NCI-H345 (cell line): ENCODE data around the gene PMEPA1.

ENCODE experiments used
- DNase-seq: peaks from one replicate; lab custom pipeline; 2025; lab: John Stamatoyannopoulos, UW

Gene PMEPA1

GRCh38 chr20:57676589-57677583, 32.9 kb downstream of the PMEPA1 start:
- DNase-seq = no peak

- no peak for DNase-seq
These were observed 34.0 kb downstream of the PMEPA1 start for GRCh38 chr20:57675773-57676172.

DNA sequence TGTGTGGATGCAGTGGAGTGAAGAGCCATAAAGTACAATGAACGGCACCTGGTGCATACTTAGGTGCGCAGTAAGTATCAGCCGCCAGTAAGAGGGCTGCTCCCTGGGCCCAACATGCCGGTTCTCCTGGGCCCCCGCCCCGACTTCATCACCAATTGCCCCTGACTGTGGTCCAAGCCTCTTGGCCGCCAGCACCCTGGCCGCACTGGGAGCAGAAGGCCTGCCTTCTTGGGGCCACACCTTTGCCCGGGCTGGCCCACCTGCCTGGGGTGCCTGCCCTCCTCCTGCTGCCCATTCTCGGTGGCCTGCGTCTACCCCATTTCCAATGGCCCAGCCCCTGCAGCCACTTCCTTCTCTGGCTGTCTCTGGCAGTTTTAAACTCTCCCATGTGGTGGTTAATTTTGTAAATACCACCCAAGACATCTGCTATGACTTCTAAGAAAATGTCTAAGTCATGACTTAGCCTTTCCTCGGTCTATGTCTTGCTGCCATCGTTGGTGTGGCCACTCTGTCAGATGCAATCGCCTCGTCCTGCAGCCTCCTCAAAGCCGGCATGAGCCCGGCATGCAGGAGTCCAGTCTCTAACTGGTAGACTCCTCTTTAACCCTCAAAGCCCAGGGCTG, 36.8 kb downstream of the PMEPA1 start:
- no peak for DNase-seq

- DNase-seq = no peak
These were observed 37.7 kb downstream of the PMEPA1 start for GRCh38 chr20:57672164-57672563.

GRCh38 chr20:57671662-57672061, 38.2 kb downstream of the PMEPA1 start:
- no peak for DNase-seq

GRCh38 chr20:57671072-57671391, 38.8 kb downstream of the PMEPA1 start:
- DNase-seq = no peak

- DNase-seq = no peak
These were observed 39.3 kb downstream of the PMEPA1 start for GRCh38 chr20:57670288-57671071.

- no peak for DNase-seq
These were observed 40.2 kb downstream of the PMEPA1 start for GRCh38 chr20:57669632-57670031.

GRCh38 chr20:57667924-57668782, 41.7 kb downstream of the PMEPA1 start:
- DNase-seq = no peak

GRCh38 chr20:57667388-57667787, 42.4 kb downstream of the PMEPA1 start:
- no peak for DNase-seq

GRCh38 chr20:57666834-57667157, 43.0 kb downstream of the PMEPA1 start:
- DNase-seq = no peak

GRCh38 chr20:57666106-57666833, 43.5 kb downstream of the PMEPA1 start:
- DNase-seq = no peak

DNA sequence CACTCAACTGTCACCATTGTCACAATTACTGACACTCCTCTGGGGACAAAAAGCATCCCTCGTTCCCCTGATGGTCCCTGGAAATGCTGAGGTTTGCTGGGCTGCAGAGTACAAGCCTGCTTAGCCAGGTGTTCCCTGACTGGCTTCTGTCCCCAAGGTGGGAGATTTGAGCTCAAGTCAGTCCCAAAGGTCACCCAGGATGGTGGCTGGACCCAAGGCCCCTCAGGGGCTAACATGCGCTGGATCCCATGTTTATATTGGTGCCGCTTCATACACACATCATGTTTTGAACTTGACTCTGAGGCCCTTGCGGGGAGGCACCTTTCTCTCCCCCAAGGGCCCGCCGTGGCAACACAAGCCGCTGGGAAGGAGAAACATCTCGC, 44.2 kb downstream of the PMEPA1 start:
- no peak for DNase-seq

GRCh38 chr20:57664924-57665588, 44.8 kb downstream of the PMEPA1 start:
- DNase-seq = no peak

GRCh38 chr20:57664476-57664875, 45.3 kb downstream of the PMEPA1 start:
- DNase-seq = no peak

DNA sequence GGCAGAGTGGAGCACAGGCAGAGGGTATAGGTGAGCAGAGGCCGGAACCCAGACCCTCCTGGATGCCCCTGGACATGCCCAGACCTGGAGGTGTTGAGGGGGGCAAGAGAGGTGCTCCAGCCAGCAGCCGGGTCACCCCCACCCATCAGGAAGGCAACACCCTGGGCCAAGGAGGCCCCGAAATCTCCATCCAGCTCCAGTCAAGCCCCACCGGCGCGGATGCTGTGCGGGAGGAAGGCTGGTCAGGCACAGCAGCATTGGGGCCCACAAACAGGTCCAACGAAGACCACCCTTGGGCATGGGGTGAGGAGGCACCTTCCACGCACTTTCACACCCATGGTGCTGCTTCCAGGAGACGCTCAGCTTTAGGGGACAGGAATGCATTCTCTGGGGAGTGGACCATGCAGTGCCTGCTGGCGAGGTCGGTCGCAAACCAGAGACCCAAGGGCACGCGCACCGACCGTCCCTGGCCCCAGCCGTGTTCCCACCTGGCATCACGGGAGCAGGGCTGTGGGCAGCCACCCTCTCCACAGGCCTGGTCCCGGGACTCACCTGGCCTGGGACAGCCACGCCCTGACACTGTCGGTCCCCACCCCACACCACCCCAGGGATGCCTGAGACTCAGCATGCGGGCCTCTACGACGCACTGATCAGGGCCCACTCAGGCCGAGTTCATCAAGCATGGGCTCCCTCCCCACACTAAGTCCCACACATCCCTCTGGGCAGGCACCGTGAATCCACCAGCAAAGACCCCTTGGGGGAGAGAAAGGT, 45.9 kb downstream of the PMEPA1 start:
- DNase-seq = no peak

GRCh38 chr20:57663241-57663640, 46.6 kb downstream of the PMEPA1 start:
- DNase-seq = no peak

- no peak for DNase-seq
These were observed 47.2 kb downstream of the PMEPA1 start for GRCh38 chr20:57662456-57663240.
